Colonic mucosa (tissue), 4 donors: ENCODE results near the gene RPS6KA4. TPM values are rescaled to one million over a fixed set of nuclear protein-coding genes. Genes with fewer than 3 reads are reported as not detected.

Experiments used
- DNase-seq: peaks from one replicate; pipeline ENCODE4 v3.0.0-alpha.2; 2020
- H3K27ac ChIP-seq: fragments of 200-600 bp; one replicate; pipeline ENCODE4 v1.8.0; 2021
- H3K27me3 ChIP-seq: fragments of 200-600 bp; one replicate; pipeline ENCODE4 v1.8.0; 2021
- H3K36me3 ChIP-seq: fragments of 200-600 bp; one replicate; pipeline ENCODE4 v1.8.0; 2021
- H3K4me1 ChIP-seq: fragments of 200-600 bp; one replicate; pipeline ENCODE4 v1.8.0; 2021; ENCODE audit warnings: mild to moderate bottlenecking
- H3K4me3 ChIP-seq: fragments of 200-600 bp; one replicate; pipeline ENCODE4 v1.8.0; 2021
- H3K9ac ChIP-seq, 2 donors: one replicate each; pipeline ENCODE4 v1.7.0; 2013; ENCODE audit warnings: control low read depth in 2 of 2, low read depth in 2 of 2, low read length in 2 of 2
- H3K9me3 ChIP-seq: fragments of 200-600 bp; one replicate; pipeline ENCODE4 v1.8.0; 2021
- CTCF ChIP-seq: fragments of 200-600 bp; IDR thresholded peaks from one replicate; pipeline ENCODE4 v1.8.0; 2022; ENCODE audit warnings: antibody characterized with exemption, mild to moderate bottlenecking
- intact Hi-C: fragments of 100-400 bp; cut with DNase I; formaldehyde crosslinking; loops from one replicate; pipeline ENCODE4 v1.14.1; 2022
- total RNA-seq, 2 donors: library from RNA; stranded (reverse); fragmentation: NEBNext Ultra II Directional in 1 of 2; extraction: Animal tissue kit (Norgen Biotek cat#: 25700) in 1 of 2; gene quantifications; one replicate each; pipeline ENCODE4 v1.2.1, GENCODE V29; 2021
- donor health status: healthy.
- donor health status: DM: no; HTN: no; CAD: no.
- donor health status: DM: no; HTN: no; CAD: no.

Gene RPS6KA4
- total RNA-seq, 2 donors from 2014 or later = 28.9 to 59.1 TPM

GRCh38 chr11:64349025-64349387 lies 10.0 kb upstream of the RPS6KA4 start:
- intact Hi-C loops = no loop called here
- TF ChIP-seq CTCF = no peak
- no peak overlapping the region for H3K9ac ChIP-seq
- H3K27ac ChIP-seq = no peak overlapping the region
- no peak overlapping the region for H3K4me3 ChIP-seq
- no peaks in the 10 kb centered on the region for H3K9me3 ChIP-seq
- no peaks in the 10 kb centered on the region for H3K4me1 ChIP-seq
- no peaks in the 10 kb centered on the region for H3K36me3 ChIP-seq
- no peak for DNase-seq
- no peaks in the 10 kb centered on the region for H3K27me3 ChIP-seq

- Histone ChIP-seq H3K27me3 (no peaks in the 10 kb centered on the region), H3K9me3 (no peaks in the 10 kb centered on the region), H3K36me3 (no peaks in the 10 kb centered on the region), H3K27ac (no peak overlapping the region), H3K9ac (no peak overlapping the region), H3K4me3 (no peak overlapping the region), H3K4me1 (no peaks in the 10 kb centered on the region)
- no peak for TF ChIP-seq CTCF
- intact Hi-C loops = no loop called here
- no peak for DNase-seq
Measured at GRCh38 chr11:64349404-64349803, 9.6 kb upstream of the RPS6KA4 start.

- intact Hi-C loops = no loop called here
- Histone ChIP-seq H3K4me1 (peaks cover 6% of the 10 kb centered on the region), H3K9ac (no peak overlapping the region), H3K9me3 (no peaks in the 10 kb centered on the region), H3K36me3 (no peaks in the 10 kb centered on the region), H3K27me3 (no peaks in the 10 kb centered on the region), H3K4me3 (no peak overlapping the region), H3K27ac (no peak overlapping the region)
- no peak for TF ChIP-seq CTCF
- DNase-seq = no peak
Measured at GRCh38 chr11:64351136-64351631, 7.8 kb upstream of the RPS6KA4 start.

GRCh38 chr11:64352099-64352994 lies 6.6 kb upstream of the RPS6KA4 start:
- H3K27me3 ChIP-seq = no peaks in the 10 kb centered on the region
- H3K27ac ChIP-seq = no peak overlapping the region
- no peak overlapping the region for H3K9ac ChIP-seq
- H3K4me1 ChIP-seq = peaks cover 6% of the 10 kb centered on the region
- TF ChIP-seq CTCF = no peak
- no peak overlapping the region for H3K4me3 ChIP-seq
- H3K9me3 ChIP-seq = no peaks in the 10 kb centered on the region
- no peak for DNase-seq
- H3K36me3 ChIP-seq = no peaks in the 10 kb centered on the region
- intact Hi-C loops = no loop called here

- DNase-seq = no peak
- H3K9ac ChIP-seq = no peak overlapping the region
Measured at GRCh38 chr11:64352995-64353714, 5.8 kb upstream of the RPS6KA4 start.

More at GRCh38 chr11:64352995-64353714, 5.8 kb upstream of the RPS6KA4 start:
- no peak for TF ChIP-seq CTCF
- intact Hi-C loops = no loop called here
- H3K27me3 ChIP-seq = no peaks in the 10 kb centered on the region
- H3K27ac ChIP-seq = no peak overlapping the region
- no peaks in the 10 kb centered on the region for H3K9me3 ChIP-seq
- peaks cover 10% of the 10 kb centered on the region for H3K4me1 ChIP-seq
- no peak overlapping the region for H3K4me3 ChIP-seq
- no peaks in the 10 kb centered on the region for H3K36me3 ChIP-seq
